Body of pancreas (tissue), 4 donors: ENCODE results near the gene GTF2E1. TPM values are rescaled to one million over a fixed set of nuclear protein-coding genes. Genes with fewer than 3 reads are reported as not detected.
"Not testable (repeated sequence)": the region's sequence is repeated elsewhere in the genome, so short reads cannot be mapped to it uniquely, and the experiment has no call there.

ENCODE experiments used
- ATAC-seq: fragments of 150-250 bp; one replicate; pipeline ENCODE4 v1.9.1; 2016
- DNase-seq, 4 donors: peaks; one replicate each; pipeline ENCODE4 v3.0.0-alpha.2; 2019
- H3K27ac ChIP-seq, 4 donors: fragments of 200-600 bp; sonication (generic); 1 replicate in 3 of 4; 2 replicates in 1 of 4; pipeline versions ENCODE4 v1.5.1 to v1.6.1; 2016 to 2019; ENCODE audit warnings: mild to moderate bottlenecking in 1 of 4, mixed read lengths in 1 of 4, moderate library complexity in 1 of 4
- H3K27me3 ChIP-seq, 2 donors: fragments of 200-600 bp; sonication (generic); one replicate each; pipeline ENCODE4 v1.6.0; 2016; ENCODE audit warnings: mild to moderate bottlenecking in 1 of 2
- H3K36me3 ChIP-seq, 2 donors: fragments of 200-600 bp; sonication (generic); replicated peaks in 1 of 2; 2 replicates each; pipeline ENCODE4 v1.5.1; 2016; ENCODE audit warnings: low read depth in 2 of 2; ENCODE audit not compliant: insufficient read depth in 1 of 2
- H3K4me1 ChIP-seq: fragments of 200-600 bp; sonication (generic); one replicate; pipeline ENCODE4 v1.6.0; 2016
- H3K4me3 ChIP-seq, 2 donors: fragments of 200-600 bp; sonication (generic); 1 replicate in 1 of 2; 2 replicates in 1 of 2; pipeline ENCODE4 v1.5.1; 2016 to 2019
- H3K9me3 ChIP-seq, 3 donors: fragments of 200-600 bp; sonication (generic); 1 replicate in 2 of 3; 2 replicates in 1 of 3; pipeline ENCODE4 v1.5.1; 2016
- POLR2A ChIP-seq, 3 donors: fragments of 450-650 bp; IDR thresholded peaks; one replicate each; pipeline ENCODE4 v1.6.1; 2016; ENCODE audit warnings: antibody characterized with exemption in 3 of 3, mild to moderate bottlenecking in 2 of 3
- WGBS, 2 donors: methylation state at CpG; one replicate each; pipeline ENCODE4 v1.1.5; 2017; 5-methylcytosine and 5-hydroxymethylcytosine counted together
- intact Hi-C: fragments of 100-400 bp; cut with DNase I; formaldehyde crosslinking; loops from one replicate; pipeline ENCODE4 v1.15.1; 2023
- total RNA-seq, 2 donors: library from RNA; depleted of rRNA; stranded (reverse); fragments of >200 nt; gene quantifications; one replicate each; pipeline ENCODE4 v1.1.0, GENCODE V29; 2016
- TF ChIP-seq, protein P1 (sequence below), 7 experiments: fragments of 450-650 bp in 4 of 7; fragments of 200-600 bp in 3 of 7; sonication (generic) in 3 of 7; IDR thresholded peaks; one replicate each; pipeline ENCODE4 v1.5.1; 2016 to 2019; ENCODE audit warnings: antibody characterized with exemption in 7 of 7

Gene GTF2E1
- total RNA-seq, 2 donors from 2014 or later = 3.6 to 5.9 TPM

DNA sequence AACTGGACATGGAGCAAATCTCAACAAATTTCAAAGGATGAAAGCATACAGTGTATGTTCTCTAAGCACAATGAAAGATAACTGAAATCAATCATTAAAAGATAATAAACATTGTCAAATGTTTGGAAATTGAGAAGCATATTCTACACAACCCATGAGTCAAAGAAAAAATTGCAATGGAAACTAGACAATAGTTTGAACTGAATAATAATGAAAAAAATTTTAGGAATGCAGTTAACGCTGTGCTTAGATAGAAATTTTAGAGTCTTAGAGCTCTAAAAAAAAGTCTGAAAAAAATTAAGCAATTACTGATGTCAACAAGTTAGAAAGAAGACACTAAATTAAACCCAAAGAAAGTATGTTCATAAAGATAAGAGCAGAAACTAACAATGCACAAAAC is 15.8 kb upstream of the GTF2E1 start:
- Histone ChIP-seq H3K36me3 (no peaks in the 10 kb centered on the region), H3K9me3 (no peaks in the 10 kb centered on the region), H3K4me1 (no peaks in the 10 kb centered on the region), H3K4me3 (no peak overlapping the region), H3K27me3 (no peaks in the 10 kb centered on the region), H3K27ac (no peak overlapping the region)
- no peak for DNase-seq
- TF ChIP-seq, protein P1, sequence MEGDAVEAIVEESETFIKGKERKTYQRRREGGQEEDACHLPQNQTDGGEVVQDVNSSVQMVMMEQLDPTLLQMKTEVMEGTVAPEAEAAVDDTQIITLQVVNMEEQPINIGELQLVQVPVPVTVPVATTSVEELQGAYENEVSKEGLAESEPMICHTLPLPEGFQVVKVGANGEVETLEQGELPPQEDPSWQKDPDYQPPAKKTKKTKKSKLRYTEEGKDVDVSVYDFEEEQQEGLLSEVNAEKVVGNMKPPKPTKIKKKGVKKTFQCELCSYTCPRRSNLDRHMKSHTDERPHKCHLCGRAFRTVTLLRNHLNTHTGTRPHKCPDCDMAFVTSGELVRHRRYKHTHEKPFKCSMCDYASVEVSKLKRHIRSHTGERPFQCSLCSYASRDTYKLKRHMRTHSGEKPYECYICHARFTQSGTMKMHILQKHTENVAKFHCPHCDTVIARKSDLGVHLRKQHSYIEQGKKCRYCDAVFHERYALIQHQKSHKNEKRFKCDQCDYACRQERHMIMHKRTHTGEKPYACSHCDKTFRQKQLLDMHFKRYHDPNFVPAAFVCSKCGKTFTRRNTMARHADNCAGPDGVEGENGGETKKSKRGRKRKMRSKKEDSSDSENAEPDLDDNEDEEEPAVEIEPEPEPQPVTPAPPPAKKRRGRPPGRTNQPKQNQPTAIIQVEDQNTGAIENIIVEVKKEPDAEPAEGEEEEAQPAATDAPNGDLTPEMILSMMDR (IDR thresholded peaks at IDR 0.05) = no peak
- TF ChIP-seq POLR2A (IDR thresholded peaks at IDR 0.05) = no peak
- intact Hi-C loops = no loop called here
- ATAC-seq = no peak
- 83 to 94% methylated on average over 1 of the region's 1 CpG for WGBS, 2 donors

DNA sequence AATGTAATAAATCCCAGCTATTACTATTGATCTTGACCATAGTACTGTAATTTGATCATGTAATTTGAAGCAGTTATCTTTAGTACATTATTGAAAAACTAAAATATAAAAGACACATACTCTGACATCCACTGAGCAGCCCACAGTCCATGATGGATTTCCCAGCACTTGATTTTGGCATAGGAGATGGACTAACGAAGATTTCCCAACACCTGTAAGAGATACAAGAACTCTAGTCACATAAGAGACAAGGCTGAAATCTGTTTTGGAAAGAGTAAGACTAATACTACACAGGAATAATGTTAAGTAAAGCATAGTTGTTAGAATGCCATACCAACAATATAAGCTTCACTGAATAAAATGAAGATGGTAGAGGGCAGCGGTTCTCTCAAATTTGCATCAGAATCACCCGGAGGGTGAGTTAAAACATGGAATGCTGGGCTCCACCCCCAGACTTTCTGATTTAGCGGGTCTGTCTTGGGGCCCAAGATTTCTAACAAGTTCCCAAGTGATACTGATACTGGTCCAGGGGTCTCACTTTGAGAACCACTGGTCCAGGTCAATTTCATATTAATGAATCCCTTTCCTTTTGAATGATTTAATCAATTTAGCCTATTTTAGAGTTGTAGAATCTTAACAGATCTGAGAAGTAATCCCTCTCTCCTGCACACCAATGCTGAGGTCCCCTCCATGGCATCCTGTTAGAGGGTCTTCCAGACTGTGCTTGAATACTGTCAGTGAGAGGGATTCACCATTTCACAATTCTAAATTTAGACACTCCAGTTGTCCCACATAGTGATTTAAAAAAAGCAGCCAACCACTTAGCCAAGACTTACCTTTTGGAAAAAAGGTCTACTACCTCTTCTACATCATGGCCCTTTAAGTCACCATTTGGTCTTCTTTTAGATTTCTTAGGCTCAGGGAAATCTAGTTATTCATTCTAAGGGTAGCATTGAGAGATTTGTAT is 11.7 kb upstream of the GTF2E1 start:
- no peaks in the 10 kb centered on the region for H3K4me1 ChIP-seq
- no peak overlapping the region for H3K27ac ChIP-seq
- TF ChIP-seq POLR2A (IDR thresholded peaks at IDR 0.05) = no peak
- TF ChIP-seq, protein P1 (IDR thresholded peaks at IDR 0.05) = no peak
- no peaks in the 10 kb centered on the region for H3K9me3 ChIP-seq
- DNase-seq = no peak
- no peak for ATAC-seq
- H3K36me3 ChIP-seq = no peaks in the 10 kb centered on the region
- no peak overlapping the region for H3K4me3 ChIP-seq
- no peaks in the 10 kb centered on the region for H3K27me3 ChIP-seq
- intact Hi-C loops = no loop called here
- 83 to 88% methylated on average over 4 of the region's 4 CpGs for WGBS, 2 donors

- not testable (repeated sequence) for H3K36me3 ChIP-seq, DNase-seq
Observed at GRCh38 chr3:120738006-120738405, 4.5 kb upstream of the GTF2E1 start.

DNA sequence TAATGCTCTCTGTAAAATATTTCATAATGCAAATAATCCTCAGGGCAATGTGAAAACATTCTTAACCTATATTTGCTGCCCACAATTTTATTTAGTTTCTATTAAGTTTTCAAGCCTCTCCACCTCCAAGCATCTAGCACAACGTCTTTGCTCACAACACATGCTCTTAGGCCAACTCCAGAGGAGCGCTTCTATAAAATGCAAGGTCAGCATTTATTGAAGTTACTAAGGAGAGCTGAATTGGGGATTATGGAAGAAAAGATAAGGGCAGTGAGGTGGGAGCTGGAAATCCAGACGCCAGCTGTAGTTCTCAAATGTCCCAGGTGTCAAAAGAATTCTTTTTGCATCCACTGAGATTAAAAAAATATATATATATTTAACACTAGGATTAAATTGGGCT is 1.2 kb upstream of the GTF2E1 start:
- DNase-seq = no peak
- 50 to 60% methylated on average over 3 of the region's 3 CpGs for WGBS, 2 donors

More at GRCh38 chr3:120738006-120738405, 4.5 kb upstream of the GTF2E1 start:
- H3K4me1 ChIP-seq, H3K4me3 ChIP-seq, H3K27me3 ChIP-seq, H3K9me3 ChIP-seq, ATAC-seq, intact Hi-C loops, H3K27ac ChIP-seq: not testable (repeated sequence)
- 94 to 95% methylated on average over 3 to 8 of the region's 8 CpGs for WGBS, 2 donors

DNA sequence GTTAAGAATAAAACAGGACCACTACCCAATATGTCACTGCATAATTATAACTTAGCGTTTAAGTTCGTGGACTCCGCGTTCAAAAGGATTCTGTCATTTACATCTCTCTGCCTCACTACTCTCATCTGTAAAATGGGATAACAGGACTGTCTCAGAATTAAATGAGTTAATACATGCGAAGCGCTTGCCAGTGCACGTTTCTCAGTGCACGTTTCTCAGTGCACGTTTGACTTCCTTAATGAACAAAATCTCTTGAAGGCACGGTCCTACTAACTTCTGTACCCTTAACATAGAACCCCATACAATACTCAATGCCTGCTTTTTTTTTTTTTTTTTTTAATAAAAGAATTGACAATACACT is 727 bp upstream of the GTF2E1 start:
- peaks cover 0 to 1% of the 10 kb centered on the region in 2 donors for H3K36me3 ChIP-seq
- peak overlapping the region in 3 of 4 donors; percentile 87 to 98 (median 96) for H3K27ac ChIP-seq
- no peaks in the 10 kb centered on the region for H3K9me3 ChIP-seq
- no peaks in the 10 kb centered on the region for H3K27me3 ChIP-seq
- peak overlapping the region in 1 of 2 donors; percentile 91 for H3K4me3 ChIP-seq
- intact Hi-C loops = no loop called here
- WGBS, 2 donors = 3 to 6% methylated on average over 10 of the region's 10 CpGs
- H3K4me1 ChIP-seq = peaks cover 26% of the 10 kb centered on the region
- TF ChIP-seq, protein P1 (IDR thresholded peaks at IDR 0.05) = no peak
- TF ChIP-seq POLR2A (IDR thresholded peaks at IDR 0.05) = no peak
- ATAC-seq (peak; percentile 12), DNase-seq (no peak)

More for the DNA sequence above, 1.2 kb upstream of the GTF2E1 start:
- Histone ChIP-seq H3K9me3 (no peaks in the 10 kb centered on the region), H3K27me3 (no peaks in the 10 kb centered on the region), H3K4me3 (peak overlapping the region in 1 of 2 donors; percentile 91), H3K27ac (peak overlapping the region in 1 of 4 donors; percentile 98), H3K4me1 (peaks cover 26% of the 10 kb centered on the region), H3K36me3 (peaks cover 0 to 1% of the 10 kb centered on the region in 2 donors)
- intact Hi-C loops = no loop called here
- TF ChIP-seq, protein P1 (IDR thresholded peaks at IDR 0.05) = no peak
- no peak for TF ChIP-seq POLR2A (IDR thresholded peaks at IDR 0.05)
- no peak for ATAC-seq
